Activated CD4-positive, alpha-beta T cell treated with anti-CD3 and anti-CD28 coated beads, Interleukin-2, amount 10 ng/mL, durations not matched to agents 24 days and 14 days (primary cell): ENCODE results near the gene LRRC74A. TPM values are rescaled to one million over a fixed set of nuclear protein-coding genes. Genes with fewer than 3 reads are reported as not detected.

Source experiments
- DNase-seq: peaks from one replicate; pipeline ENCODE4 v3.0.0; 2022
- H3K27ac Mint-ChIP-seq: one replicate; pipeline ENCODE4 v1.8.0; 2022; ENCODE audit warnings: mild to moderate bottlenecking, mixed read lengths
- H3K27me3 Mint-ChIP-seq: one replicate; pipeline ENCODE4 v1.8.0; 2022; ENCODE audit warnings: mixed read lengths
- H3K36me3 Mint-ChIP-seq: one replicate; pipeline ENCODE4 v1.8.0; 2022; ENCODE audit warnings: low read depth, mild to moderate bottlenecking, mixed read lengths
- H3K4me1 Mint-ChIP-seq: one replicate; pipeline ENCODE4 v1.8.0; 2021; ENCODE audit warnings: mixed read lengths
- H3K4me3 Mint-ChIP-seq: one replicate; pipeline ENCODE4 v1.8.0; 2022; ENCODE audit warnings: mild to moderate bottlenecking, moderate library complexity, mixed read lengths
- H3K9me3 Mint-ChIP-seq: one replicate; pipeline ENCODE4 v1.8.0; 2021; ENCODE audit warnings: mixed read lengths
- intact Hi-C: fragments of 100-400 bp; cut with micrococcal nuclease; formaldehyde crosslinking; loops from one replicate; pipeline ENCODE4 v1.15.1; 2023
- total RNA-seq: library from RNA; stranded (reverse); gene quantifications from 2 replicates; pipeline ENCODE4 v1.2.3, GENCODE V29; 2022

LRRC74A gene
- total RNA-seq, 1 donor from 2014 or later: not detected

- Mint-ChIP-seq H3K27me3 (peaks cover 2% of the 10 kb centered on the region), H3K4me1 (peaks cover 18% of the 10 kb centered on the region), H3K36me3 (no peaks in the 10 kb centered on the region), H3K27ac (no peak overlapping the region), H3K9me3 (no peaks in the 10 kb centered on the region), H3K4me3 (no peak overlapping the region)
- intact Hi-C loops: loop anchor here (5.0 kb wide), 2 partner anchors 227 to 642 kb away; partner anchors contain the start of genes AHSA1 and VIPAS39
- no peak for DNase-seq
These were observed 11.2 kb upstream of the LRRC74A start for GRCh38 chr14:76814726-76815645.

GRCh38 chr14:76820700-76821099 lies 5.5 kb upstream of the LRRC74A start:
- no peaks in the 10 kb centered on the region for H3K4me1 Mint-ChIP-seq
- H3K27me3 Mint-ChIP-seq: peaks cover 12% of the 10 kb centered on the region
- H3K27ac Mint-ChIP-seq: no peak overlapping the region
- H3K4me3 Mint-ChIP-seq: no peak overlapping the region
- no peak for DNase-seq
- no peaks in the 10 kb centered on the region for H3K36me3 Mint-ChIP-seq
- no peaks in the 10 kb centered on the region for H3K9me3 Mint-ChIP-seq
- intact Hi-C loops: no loop called here

- H3K27me3 Mint-ChIP-seq: peaks cover 8% of the 10 kb centered on the region
- intact Hi-C loops: no loop called here
These were observed 1.6 kb downstream of the LRRC74A start for GRCh38 chr14:76827696-76828296.

DNA sequence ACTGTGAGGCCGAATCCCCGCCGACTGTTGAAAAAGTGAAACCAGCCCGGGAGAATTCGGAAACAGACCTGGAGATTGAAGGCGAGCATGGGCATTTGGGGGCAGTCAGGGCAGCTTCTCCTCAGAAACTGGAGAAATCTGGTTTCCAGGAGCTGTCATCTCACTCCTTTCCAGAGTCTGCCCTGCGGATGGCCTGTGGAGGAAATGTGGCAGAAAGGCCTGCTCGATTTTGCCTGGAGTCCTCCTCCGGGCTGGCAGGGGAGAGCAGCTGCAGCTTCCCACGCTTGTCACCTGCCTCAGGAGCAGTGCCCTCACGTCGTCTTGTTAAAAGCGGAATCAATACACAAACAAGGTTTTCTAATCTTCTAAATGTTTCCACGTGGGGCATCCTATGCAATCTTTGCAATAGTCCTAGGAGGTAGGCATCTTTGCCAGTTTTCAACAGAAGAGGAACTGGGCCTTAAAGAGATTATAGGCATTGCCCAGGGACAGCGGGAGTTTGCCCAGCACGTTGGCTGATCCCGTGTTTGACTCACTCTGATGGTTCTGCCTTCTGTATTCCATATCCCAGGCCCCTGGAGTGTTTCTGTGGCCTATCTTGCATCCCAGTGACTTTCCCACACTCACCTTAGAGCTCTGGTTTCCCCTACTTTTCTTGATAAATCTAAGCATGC lies 2.3 kb downstream of the LRRC74A start:
- no peak for DNase-seq
- no peaks in the 10 kb centered on the region for H3K4me1 Mint-ChIP-seq
- H3K27me3 Mint-ChIP-seq: peaks cover 9% of the 10 kb centered on the region
- H3K27ac Mint-ChIP-seq: no peak overlapping the region
- no peaks in the 10 kb centered on the region for H3K9me3 Mint-ChIP-seq
- no peaks in the 10 kb centered on the region for H3K36me3 Mint-ChIP-seq
- intact Hi-C loops: no loop called here
- H3K4me3 Mint-ChIP-seq: no peak overlapping the region

More at GRCh38 chr14:76827696-76828296, 1.6 kb downstream of the LRRC74A start:
- no peaks in the 10 kb centered on the region for H3K4me1 Mint-ChIP-seq
- no peaks in the 10 kb centered on the region for H3K9me3 Mint-ChIP-seq
- DNase-seq: no peak
- no peak overlapping the region for H3K27ac Mint-ChIP-seq
- H3K36me3 Mint-ChIP-seq: no peaks in the 10 kb centered on the region
- no peak overlapping the region for H3K4me3 Mint-ChIP-seq

DNA sequence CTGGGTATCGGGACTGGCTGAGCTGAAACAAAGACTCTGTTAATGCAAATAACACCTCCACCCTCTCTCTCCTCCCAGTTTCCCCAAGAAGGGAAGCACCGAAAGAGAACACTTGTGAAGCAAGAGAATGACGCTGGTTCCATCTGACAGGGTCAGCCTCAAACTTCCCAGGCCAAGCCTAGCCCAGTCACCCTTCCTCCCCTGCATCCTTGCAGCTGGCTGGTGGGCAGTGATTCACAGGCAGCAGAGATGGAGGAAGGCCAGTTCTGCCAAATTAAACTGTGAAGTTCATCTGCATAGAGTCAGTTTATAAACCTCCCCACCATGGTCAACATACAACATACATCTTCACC lies 2.8 kb downstream of the LRRC74A start:
- Mint-ChIP-seq H3K4me3 (no peak overlapping the region), H3K27ac (no peak overlapping the region), H3K4me1 (no peaks in the 10 kb centered on the region), H3K9me3 (no peaks in the 10 kb centered on the region), H3K36me3 (no peaks in the 10 kb centered on the region), H3K27me3 (peaks cover 10% of the 10 kb centered on the region)
- intact Hi-C loops: no loop called here
- no peak for DNase-seq

- Mint-ChIP-seq H3K9me3 (no peaks in the 10 kb centered on the region), H3K27ac (no peak overlapping the region), H3K4me1 (no peaks in the 10 kb centered on the region), H3K36me3 (no peaks in the 10 kb centered on the region), H3K4me3 (no peak overlapping the region), H3K27me3 (peaks cover 9% of the 10 kb centered on the region)
- intact Hi-C loops: no loop called here
- DNase-seq: no peak
These were observed 3.6 kb downstream of the LRRC74A start for GRCh38 chr14:76829650-76830421.

DNA sequence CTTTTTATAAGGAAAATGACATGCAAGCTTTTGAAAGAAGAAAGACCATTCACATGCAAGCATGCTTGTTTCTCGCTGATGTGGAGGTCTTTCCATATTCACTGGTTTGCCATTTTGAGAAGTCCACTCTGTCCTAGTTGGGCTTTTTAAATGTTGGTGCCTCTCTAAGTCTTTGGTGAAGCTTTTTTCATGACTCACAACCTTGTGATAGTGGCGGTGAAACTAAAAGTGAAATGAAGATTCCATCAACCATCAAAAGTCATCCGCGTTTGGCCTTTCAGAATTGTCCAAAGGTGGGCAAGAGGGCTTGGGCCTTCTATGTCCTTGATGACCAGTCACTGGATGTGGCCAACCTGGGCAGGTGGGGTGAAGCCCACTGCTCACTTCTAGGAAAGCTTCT lies 4.3 kb downstream of the LRRC74A start:
- intact Hi-C loops: no loop called here
- H3K9me3 Mint-ChIP-seq: no peaks in the 10 kb centered on the region

GRCh38 chr14:76832503-76832988 lies 6.3 kb downstream of the LRRC74A start:
- H3K4me1 Mint-ChIP-seq: no peaks in the 10 kb centered on the region
- DNase-seq: no peak
- H3K27me3 Mint-ChIP-seq: peaks cover 11% of the 10 kb centered on the region
- no peak overlapping the region for H3K27ac Mint-ChIP-seq
- intact Hi-C loops: no loop called here
- H3K4me3 Mint-ChIP-seq: no peak overlapping the region
- no peaks in the 10 kb centered on the region for H3K36me3 Mint-ChIP-seq
- H3K9me3 Mint-ChIP-seq: no peaks in the 10 kb centered on the region

More for the DNA sequence above, 4.3 kb downstream of the LRRC74A start:
- no peak overlapping the region for H3K4me3 Mint-ChIP-seq
- H3K27ac Mint-ChIP-seq: no peak overlapping the region
- H3K36me3 Mint-ChIP-seq: no peaks in the 10 kb centered on the region
- no peaks in the 10 kb centered on the region for H3K4me1 Mint-ChIP-seq
- peaks cover 6% of the 10 kb centered on the region for H3K27me3 Mint-ChIP-seq
- DNase-seq: no peak

DNA sequence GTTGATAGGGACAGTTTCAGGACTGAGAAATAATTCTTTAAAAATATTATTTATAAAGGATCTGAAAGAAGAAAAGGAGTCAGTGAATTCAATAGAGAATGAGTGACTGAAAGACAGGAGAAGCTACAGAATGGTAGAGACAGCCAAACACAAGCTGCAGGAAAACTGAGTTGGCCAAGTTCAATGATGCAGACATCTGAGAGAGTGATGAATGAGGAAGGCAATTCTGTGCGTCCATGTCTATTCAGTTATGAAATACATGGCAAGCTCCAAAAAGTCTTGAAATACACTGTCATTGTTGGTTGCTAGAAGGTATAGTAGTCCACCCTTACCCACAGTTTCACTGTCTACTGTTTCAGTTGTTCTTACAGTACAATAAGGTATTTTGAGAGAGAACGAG lies 6.8 kb downstream of the LRRC74A start:
- Mint-ChIP-seq H3K36me3 (no peaks in the 10 kb centered on the region), H3K4me3 (no peak overlapping the region), H3K9me3 (no peaks in the 10 kb centered on the region), H3K4me1 (no peaks in the 10 kb centered on the region), H3K27me3 (peaks cover 15% of the 10 kb centered on the region), H3K27ac (no peak overlapping the region)
- intact Hi-C loops: no loop called here
- DNase-seq: no peak

- H3K4me3 Mint-ChIP-seq: no peak overlapping the region
- DNase-seq: no peak
- H3K9me3 Mint-ChIP-seq: no peaks in the 10 kb centered on the region
- intact Hi-C loops: no loop called here
- H3K4me1 Mint-ChIP-seq: no peaks in the 10 kb centered on the region
- H3K36me3 Mint-ChIP-seq: no peaks in the 10 kb centered on the region
- peaks cover 26% of the 10 kb centered on the region for H3K27me3 Mint-ChIP-seq
- no peak overlapping the region for H3K27ac Mint-ChIP-seq
These were observed 8.0 kb downstream of the LRRC74A start for GRCh38 chr14:76834241-76834661.

DNA sequence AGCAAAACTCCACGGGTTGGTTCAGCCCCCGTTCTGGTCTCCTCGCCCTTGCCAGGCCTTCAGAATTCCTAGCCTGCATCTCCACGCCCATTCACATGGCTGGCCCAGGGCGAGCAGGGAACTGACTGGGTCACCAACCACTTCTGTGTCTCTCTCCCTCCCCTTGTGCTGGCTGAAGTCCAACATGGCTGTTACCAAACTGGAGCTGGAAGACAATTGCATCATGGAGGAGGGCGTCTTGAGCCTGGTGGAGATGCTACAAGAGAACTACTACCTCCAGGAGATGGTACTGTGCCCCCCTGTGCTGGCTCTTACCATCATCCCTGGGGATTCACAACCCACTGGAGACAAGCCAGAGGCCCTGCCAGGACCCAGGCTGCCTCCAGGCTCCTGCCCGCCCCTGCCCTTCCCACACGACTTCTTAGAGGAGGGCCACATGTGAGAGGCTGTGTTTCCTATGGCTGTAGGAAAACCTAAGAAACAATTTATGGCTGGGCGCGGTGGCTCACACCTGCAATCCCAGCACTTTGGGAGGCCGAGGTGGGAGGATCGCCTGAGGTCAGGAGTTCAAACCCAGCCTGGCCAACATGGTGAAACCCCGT lies 9.9 kb downstream of the LRRC74A start:
- DNase-seq: no peak

GRCh38 chr14:76837524-76837923 lies 11.3 kb downstream of the LRRC74A start:
- peaks cover 32% of the 10 kb centered on the region for H3K27me3 Mint-ChIP-seq

More for the DNA sequence above, 9.9 kb downstream of the LRRC74A start:
- no peaks in the 10 kb centered on the region for H3K36me3 Mint-ChIP-seq
- H3K4me1 Mint-ChIP-seq: no peaks in the 10 kb centered on the region
- H3K27ac Mint-ChIP-seq: no peak overlapping the region
- no peak overlapping the region for H3K4me3 Mint-ChIP-seq
- H3K27me3 Mint-ChIP-seq: peaks cover 30% of the 10 kb centered on the region
- intact Hi-C loops: no loop called here
- H3K9me3 Mint-ChIP-seq: no peaks in the 10 kb centered on the region

GRCh38 chr14:76842414-76842813 lies 16.2 kb downstream of the LRRC74A start:
- no peak for DNase-seq
- Mint-ChIP-seq H3K27ac (no peak overlapping the region), H3K9me3 (peaks cover 5% of the 10 kb centered on the region), H3K36me3 (no peaks in the 10 kb centered on the region), H3K4me3 (no peak overlapping the region), H3K4me1 (peaks cover 9% of the 10 kb centered on the region), H3K27me3 (peaks cover 35% of the 10 kb centered on the region)
- intact Hi-C loops: no loop called here

More at GRCh38 chr14:76837524-76837923, 11.3 kb downstream of the LRRC74A start:
- H3K4me1 Mint-ChIP-seq: no peaks in the 10 kb centered on the region
- no peaks in the 10 kb centered on the region for H3K9me3 Mint-ChIP-seq
- no peak overlapping the region for H3K27ac Mint-ChIP-seq
- DNase-seq: no peak
- no peak overlapping the region for H3K4me3 Mint-ChIP-seq
- intact Hi-C loops: no loop called here
- H3K36me3 Mint-ChIP-seq: no peaks in the 10 kb centered on the region
